ENCODE data around the gene TMEM178B.

The TMEM178B gene

DNA sequence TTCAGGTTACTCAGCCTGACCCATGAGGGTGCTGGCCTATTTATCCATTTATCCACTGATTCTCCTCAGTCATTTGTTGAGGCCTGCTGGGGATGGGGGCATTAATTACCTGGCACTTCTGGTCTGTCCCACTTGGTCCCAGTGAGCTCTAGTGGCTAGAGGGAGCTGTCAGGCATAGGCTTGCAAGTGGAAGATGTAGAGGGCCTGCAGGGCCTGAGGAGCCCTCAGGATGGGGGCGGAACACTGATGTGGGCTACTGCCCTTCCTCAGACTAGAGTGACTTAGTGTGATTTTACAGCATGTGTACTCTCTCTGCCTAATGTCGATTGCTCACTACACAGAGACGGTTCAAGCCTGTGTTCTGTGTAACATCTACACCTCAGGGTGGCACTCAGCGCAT, 45.3 kb downstream of the TMEM178B start:
- no peaks in the 10 kb centered on the region for H3K9me3 ChIP-seq (ENCODE audit: insufficient read depth, low read length)
- H3K4me1 ChIP-seq (ENCODE audit: insufficient read depth, insufficient read length), result no peaks in the 10 kb centered on the region
- no peak overlapping the region for H3K9ac ChIP-seq (ENCODE audit: insufficient read length, low read depth)
- no peak overlapping the region for H3K4me3 ChIP-seq (ENCODE audit: insufficient read length, low read depth)
- no peak for TF ChIP-seq SUZ12 (IDR thresholded peaks at IDR 0.05; ENCODE audit: extremely low read depth, insufficient read depth, insufficient read length)
- TF ChIP-seq ZNF274 (IDR thresholded peaks at IDR 0.05; ENCODE audit: low read depth, low read length), result no peak
- no peak for TF ChIP-seq YY1 (IDR thresholded peaks at IDR 0.05; ENCODE audit: insufficient read depth, insufficient read length)
- no peak for DNase-seq (ENCODE audit: low read depth, low spot score)
- H3K36me3 ChIP-seq (ENCODE audit: insufficient read depth, insufficient read length, low read length), result no peaks in the 10 kb centered on the region
- H3K27me3 ChIP-seq (ENCODE audit: insufficient read depth, insufficient read length), result no peaks in the 10 kb centered on the region

DNA sequence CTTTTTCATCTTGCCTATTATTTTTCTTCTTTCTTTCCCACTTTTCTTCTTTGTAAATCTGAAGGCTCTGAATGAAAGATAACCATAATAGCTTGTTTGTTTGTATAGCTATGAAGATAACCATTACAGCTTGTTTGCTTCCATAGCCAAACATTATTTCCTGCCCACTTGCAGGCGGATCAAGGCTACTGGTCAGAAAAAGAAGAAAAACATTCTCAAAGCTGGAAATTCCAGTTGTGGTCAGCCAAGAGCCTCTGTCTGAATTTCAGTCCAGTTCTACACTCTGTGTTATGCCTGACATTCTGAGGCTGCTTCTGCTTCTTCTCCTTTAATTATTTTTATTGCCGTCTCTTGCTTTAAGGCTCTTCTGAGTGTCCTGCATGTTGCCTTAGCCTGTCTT, 48.9 kb downstream of the TMEM178B start:
- no peak for DNase-seq (ENCODE audit: low read depth, low spot score)
- H3K4me1 ChIP-seq (ENCODE audit: insufficient read depth, insufficient read length), result no peaks in the 10 kb centered on the region
- H3K36me3 ChIP-seq (ENCODE audit: insufficient read depth, insufficient read length, low read length), result no peaks in the 10 kb centered on the region
- H3K4me3 ChIP-seq (ENCODE audit: insufficient read length, low read depth), result no peak overlapping the region
- no peaks in the 10 kb centered on the region for H3K27me3 ChIP-seq (ENCODE audit: insufficient read depth, insufficient read length)
- TF ChIP-seq YY1 (IDR thresholded peaks at IDR 0.05; ENCODE audit: insufficient read depth, insufficient read length), result no peak
- no peak for TF ChIP-seq SUZ12 (IDR thresholded peaks at IDR 0.05; ENCODE audit: extremely low read depth, insufficient read depth, insufficient read length)
- no peak for TF ChIP-seq ZNF274 (IDR thresholded peaks at IDR 0.05; ENCODE audit: low read depth, low read length)
- no peaks in the 10 kb centered on the region for H3K9me3 ChIP-seq (ENCODE audit: insufficient read depth, low read length)
- no peak overlapping the region for H3K9ac ChIP-seq (ENCODE audit: insufficient read length, low read depth)

DNA sequence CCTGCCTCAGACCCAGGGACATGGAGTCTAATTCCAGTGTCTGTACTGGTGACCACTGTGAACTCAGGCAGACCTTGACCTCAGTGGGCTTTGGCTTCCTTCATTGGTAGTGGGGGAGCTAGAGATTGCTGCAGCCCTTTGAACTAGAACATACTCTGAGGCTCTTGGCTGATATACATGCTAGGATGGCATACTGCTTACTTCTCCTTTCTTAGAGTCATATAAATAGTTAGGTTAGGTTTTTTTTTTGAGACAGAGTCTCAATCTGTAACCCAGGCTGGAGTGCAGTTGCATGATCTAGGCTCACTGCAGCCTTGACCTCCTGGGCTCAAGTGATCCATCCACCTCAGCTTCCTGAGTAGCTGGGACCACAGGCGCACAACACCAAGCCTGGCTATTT, 49.7 kb downstream of the TMEM178B start:
- no peak for DNase-seq (ENCODE audit: low read depth, low spot score)
- Histone ChIP-seq H3K27me3 (ENCODE audit: insufficient read depth, insufficient read length) (no peaks in the 10 kb centered on the region), H3K4me3 (ENCODE audit: insufficient read length, low read depth) (no peak overlapping the region), H3K4me1 (ENCODE audit: insufficient read depth, insufficient read length) (no peaks in the 10 kb centered on the region), H3K9me3 (ENCODE audit: insufficient read depth, low read length) (no peaks in the 10 kb centered on the region), H3K9ac (ENCODE audit: insufficient read length, low read depth) (no peak overlapping the region), H3K36me3 (ENCODE audit: insufficient read depth, insufficient read length, low read length) (no peaks in the 10 kb centered on the region)
- TF ChIP-seq YY1 (IDR thresholded peaks at IDR 0.05; ENCODE audit: insufficient read depth, insufficient read length) (no peak), SUZ12 (IDR thresholded peaks at IDR 0.05; ENCODE audit: extremely low read depth, insufficient read depth, insufficient read length) (no peak), ZNF274 (IDR thresholded peaks at IDR 0.05; ENCODE audit: low read depth, low read length) (no peak)

DNA sequence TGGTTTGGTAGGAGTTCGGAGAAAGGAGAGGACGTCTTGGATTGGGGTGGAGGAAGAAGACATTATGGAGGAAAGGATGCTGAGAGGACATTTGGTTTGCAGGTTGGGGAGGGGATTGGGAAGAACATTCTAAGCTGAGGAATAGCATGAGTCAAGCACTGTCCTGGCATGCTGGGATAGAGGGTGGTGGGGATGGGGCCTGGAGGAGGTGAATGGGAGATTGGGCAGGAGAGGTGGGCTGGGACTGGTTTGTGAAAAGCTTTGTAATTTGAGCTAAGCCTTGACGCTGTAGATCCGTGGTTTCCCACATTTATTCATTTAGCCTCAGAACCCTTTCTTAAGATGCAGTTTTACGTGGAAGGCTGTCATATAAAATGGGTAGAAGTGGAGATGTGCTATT, 52.2 kb downstream of the TMEM178B start:
- H3K9ac ChIP-seq (ENCODE audit: insufficient read length, low read depth), result no peak overlapping the region
- H3K27me3 ChIP-seq (ENCODE audit: insufficient read depth, insufficient read length), result no peaks in the 10 kb centered on the region
- H3K4me1 ChIP-seq (ENCODE audit: insufficient read depth, insufficient read length), result no peaks in the 10 kb centered on the region
- DNase-seq (ENCODE audit: low read depth, low spot score), result no peak
- H3K9me3 ChIP-seq (ENCODE audit: insufficient read depth, low read length), result no peaks in the 10 kb centered on the region
- TF ChIP-seq SUZ12 (IDR thresholded peaks at IDR 0.05; ENCODE audit: extremely low read depth, insufficient read depth, insufficient read length) (no peak), ZNF274 (IDR thresholded peaks at IDR 0.05; ENCODE audit: low read depth, low read length) (no peak), YY1 (IDR thresholded peaks at IDR 0.05; ENCODE audit: insufficient read depth, insufficient read length) (no peak)
- H3K4me3 ChIP-seq (ENCODE audit: insufficient read length, low read depth), result no peak overlapping the region
- no peaks in the 10 kb centered on the region for H3K36me3 ChIP-seq (ENCODE audit: insufficient read depth, insufficient read length, low read length)

DNA sequence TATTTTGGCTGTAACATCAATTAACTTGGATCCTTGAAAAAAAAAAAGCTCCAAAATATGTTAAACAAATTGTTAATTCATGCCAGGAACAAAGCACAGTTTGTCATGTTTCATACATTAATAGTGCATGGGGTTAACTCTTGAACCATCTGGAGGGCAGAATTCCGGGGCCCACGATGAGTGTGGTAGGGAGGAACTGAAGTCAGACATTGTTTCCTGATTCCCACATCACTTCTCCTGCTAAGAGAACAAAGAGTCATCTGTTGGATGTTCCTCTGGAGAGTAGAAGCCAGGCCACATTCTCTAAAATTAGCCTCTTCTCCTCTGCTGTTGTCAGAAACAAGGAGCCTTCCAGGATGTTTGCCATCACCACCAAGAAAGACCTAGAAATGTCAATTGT, 54.6 kb downstream of the TMEM178B start:
- DNase-seq (ENCODE audit: low read depth, low spot score), result no peak
- Histone ChIP-seq H3K36me3 (ENCODE audit: insufficient read depth, insufficient read length, low read length) (no peaks in the 10 kb centered on the region), H3K9ac (ENCODE audit: insufficient read length, low read depth) (no peak overlapping the region), H3K9me3 (ENCODE audit: insufficient read depth, low read length) (no peaks in the 10 kb centered on the region), H3K4me1 (ENCODE audit: insufficient read depth, insufficient read length) (no peaks in the 10 kb centered on the region), H3K4me3 (ENCODE audit: insufficient read length, low read depth) (no peak overlapping the region), H3K27me3 (ENCODE audit: insufficient read depth, insufficient read length) (no peaks in the 10 kb centered on the region)
- TF ChIP-seq ZNF274 (IDR thresholded peaks at IDR 0.05; ENCODE audit: low read depth, low read length) (no peak), SUZ12 (IDR thresholded peaks at IDR 0.05; ENCODE audit: extremely low read depth, insufficient read depth, insufficient read length) (no peak), YY1 (IDR thresholded peaks at IDR 0.05; ENCODE audit: insufficient read depth, insufficient read length) (no peak)

DNA sequence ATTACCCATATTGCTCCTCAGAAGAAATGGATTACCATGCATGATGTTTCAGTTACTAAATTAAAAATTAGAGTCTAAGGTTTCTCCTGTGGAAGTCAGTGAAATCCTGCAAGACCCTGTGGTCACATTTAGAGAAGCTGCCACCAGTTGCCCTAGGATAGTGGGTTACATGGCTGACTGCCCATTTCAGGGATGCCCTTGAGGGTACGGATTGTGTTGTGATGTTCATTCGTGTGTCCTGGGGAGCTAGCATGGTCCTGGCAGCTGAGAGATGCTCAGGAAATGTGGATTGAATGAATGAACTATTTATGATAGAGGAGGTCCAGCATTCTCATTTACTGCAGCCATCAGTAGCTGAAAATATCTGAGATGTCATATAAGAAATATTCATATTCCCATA, 55.1 kb downstream of the TMEM178B start:
- TF ChIP-seq YY1 (IDR thresholded peaks at IDR 0.05; ENCODE audit: insufficient read depth, insufficient read length) (no peak), ZNF274 (IDR thresholded peaks at IDR 0.05; ENCODE audit: low read depth, low read length) (no peak), SUZ12 (IDR thresholded peaks at IDR 0.05; ENCODE audit: extremely low read depth, insufficient read depth, insufficient read length) (no peak)
- no peaks in the 10 kb centered on the region for H3K4me1 ChIP-seq (ENCODE audit: insufficient read depth, insufficient read length)
- no peak for DNase-seq (ENCODE audit: low read depth, low spot score)
- no peaks in the 10 kb centered on the region for H3K9me3 ChIP-seq (ENCODE audit: insufficient read depth, low read length)
- no peaks in the 10 kb centered on the region for H3K27me3 ChIP-seq (ENCODE audit: insufficient read depth, insufficient read length)
- H3K36me3 ChIP-seq (ENCODE audit: insufficient read depth, insufficient read length, low read length), result no peaks in the 10 kb centered on the region
- no peak overlapping the region for H3K4me3 ChIP-seq (ENCODE audit: insufficient read length, low read depth)
- H3K9ac ChIP-seq (ENCODE audit: insufficient read length, low read depth), result no peak overlapping the region

DNA sequence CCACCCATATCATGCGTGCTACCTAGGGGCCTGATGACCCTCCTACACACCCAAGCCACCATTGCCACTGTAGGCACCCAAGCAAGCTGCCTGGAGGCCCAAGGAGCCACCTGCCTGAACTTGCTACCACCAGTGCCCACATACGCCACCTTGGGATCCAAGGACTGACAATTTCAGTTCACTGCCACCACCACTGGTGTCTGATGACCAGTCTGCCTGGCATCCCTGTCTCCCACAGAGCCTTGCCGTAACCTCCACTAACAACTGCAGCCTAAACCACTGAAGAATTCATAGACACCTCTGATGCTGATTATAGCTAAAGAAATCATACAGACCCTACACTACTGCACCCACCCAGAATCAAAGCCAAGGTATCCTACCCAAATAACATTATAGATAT, 58.8 kb downstream of the TMEM178B start:
- Histone ChIP-seq H3K9me3 (ENCODE audit: insufficient read depth, low read length) (no peaks in the 10 kb centered on the region), H3K36me3 (ENCODE audit: insufficient read depth, insufficient read length, low read length) (no peaks in the 10 kb centered on the region), H3K9ac (ENCODE audit: insufficient read length, low read depth) (no peak overlapping the region), H3K27me3 (ENCODE audit: insufficient read depth, insufficient read length) (no peaks in the 10 kb centered on the region), H3K4me3 (ENCODE audit: insufficient read length, low read depth) (no peak overlapping the region), H3K4me1 (ENCODE audit: insufficient read depth, insufficient read length) (no peaks in the 10 kb centered on the region)
- no peak for DNase-seq (ENCODE audit: low read depth, low spot score)
- no peak for TF ChIP-seq YY1 (IDR thresholded peaks at IDR 0.05; ENCODE audit: insufficient read depth, insufficient read length)
- TF ChIP-seq SUZ12 (IDR thresholded peaks at IDR 0.05; ENCODE audit: extremely low read depth, insufficient read depth, insufficient read length), result no peak
- TF ChIP-seq ZNF274 (IDR thresholded peaks at IDR 0.05; ENCODE audit: low read depth, low read length), result no peak

DNA sequence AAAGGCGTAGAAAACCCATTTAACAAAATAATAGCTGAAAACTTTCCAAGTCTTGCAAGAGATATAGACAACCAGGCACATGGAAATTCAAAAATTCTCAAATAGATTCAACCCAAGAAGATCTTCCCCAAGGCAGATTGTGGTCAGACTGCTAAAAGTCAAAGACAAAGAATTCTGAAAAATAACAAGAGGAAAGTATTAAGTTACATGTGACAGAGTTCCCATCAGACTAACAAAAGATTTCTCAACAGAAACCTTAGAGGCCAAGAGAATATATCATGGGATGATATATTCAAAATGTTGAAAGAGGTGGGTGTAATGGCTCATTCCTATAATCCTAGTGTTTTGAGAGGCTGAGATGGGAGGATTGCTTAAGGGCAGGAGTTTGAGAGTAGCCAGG, 59.8 kb downstream of the TMEM178B start:
- DNase-seq (ENCODE audit: low read depth, low spot score), result no peak
- no peaks in the 10 kb centered on the region for H3K9me3 ChIP-seq (ENCODE audit: insufficient read depth, low read length)
- no peaks in the 10 kb centered on the region for H3K27me3 ChIP-seq (ENCODE audit: insufficient read depth, insufficient read length)
- TF ChIP-seq YY1 (IDR thresholded peaks at IDR 0.05; ENCODE audit: insufficient read depth, insufficient read length), result no peak
- H3K36me3 ChIP-seq (ENCODE audit: insufficient read depth, insufficient read length, low read length), result no peaks in the 10 kb centered on the region
- no peak overlapping the region for H3K4me3 ChIP-seq (ENCODE audit: insufficient read length, low read depth)
- H3K9ac ChIP-seq (ENCODE audit: insufficient read length, low read depth), result no peak overlapping the region
- H3K4me1 ChIP-seq (ENCODE audit: insufficient read depth, insufficient read length), result no peaks in the 10 kb centered on the region

Data from NT2/D1 (cell line).